HG03521 (cell line): ENCODE results near the gene SLC35D2.
"Not testable (repeated sequence)": the region's sequence is repeated elsewhere in the genome, so short reads cannot be mapped to it uniquely, and the experiment has no call there.

Source experiments
- ATAC-seq: cut with Tn5 transposase; IDR thresholded peaks from one replicate; pipeline ENCODE4 v1.9.1; 2021; ENCODE audit warnings: mild to moderate bottlenecking, moderate library complexity; ENCODE audit not compliant: unreplicated experiment

Gene SLC35D2

GRCh38 chr9:96362119-96362518 is 21.4 kb downstream of the SLC35D2 start:
- ATAC-seq, result not testable (repeated sequence)

GRCh38 chr9:96361668-96362067 is 21.8 kb downstream of the SLC35D2 start:
- no peak for ATAC-seq

GRCh38 chr9:96360976-96361375 is 22.5 kb downstream of the SLC35D2 start:
- no peak for ATAC-seq

- not testable (repeated sequence) for ATAC-seq
These were observed 23.0 kb downstream of the SLC35D2 start for GRCh38 chr9:96360523-96360922.

- no peak for ATAC-seq
These were observed 32.6 kb downstream of the SLC35D2 start for GRCh38 chr9:96350866-96351265.

- ATAC-seq, result no peak
These were observed 35.2 kb downstream of the SLC35D2 start for GRCh38 chr9:96348261-96348660.

GRCh38 chr9:96345551-96345950 is 38.0 kb downstream of the SLC35D2 start:
- ATAC-seq, result no peak

- ATAC-seq, result no peak
These were observed 38.9 kb downstream of the SLC35D2 start for GRCh38 chr9:96344458-96345180.

- ATAC-seq, result no peak
These were observed 39.8 kb downstream of the SLC35D2 start for GRCh38 chr9:96343515-96344360.

- ATAC-seq, result no peak
These were observed 40.8 kb downstream of the SLC35D2 start for GRCh38 chr9:96342571-96343245.

GRCh38 chr9:96340707-96341106 is 42.8 kb downstream of the SLC35D2 start:
- ATAC-seq, result no peak

- ATAC-seq, result no peak
These were observed 45.2 kb downstream of the SLC35D2 start for GRCh38 chr9:96338299-96338698.

- ATAC-seq, result no peak
These were observed 49.6 kb downstream of the SLC35D2 start for GRCh38 chr9:96333958-96334357.

- no peak for ATAC-seq
These were observed 52.1 kb downstream of the SLC35D2 start for GRCh38 chr9:96331236-96331947.

GRCh38 chr9:96327694-96328352 is 55.7 kb downstream of the SLC35D2 start:
- no peak for ATAC-seq

- no peak for ATAC-seq
These were observed 60.3 kb downstream of the SLC35D2 start for GRCh38 chr9:96323169-96323568.

- ATAC-seq, result not testable (repeated sequence)
These were observed 60.8 kb downstream of the SLC35D2 start for GRCh38 chr9:96322736-96323135.

GRCh38 chr9:96322210-96322609 is 61.3 kb downstream of the SLC35D2 start:
- ATAC-seq, result not testable (repeated sequence)

GRCh38 chr9:96321515-96321914 is 62.0 kb downstream of the SLC35D2 start:
- ATAC-seq, result no peak

- no peak for ATAC-seq
These were observed 62.7 kb downstream of the SLC35D2 start for GRCh38 chr9:96320749-96321280.
